ENCODE results near the gene DOCK10. TPM values are rescaled to one million over a fixed set of nuclear protein-coding genes. Genes with fewer than 3 reads are reported as not detected.

The DOCK10 gene
- total RNA-seq, 2 donors from 2014 or later = 185 to 233 TPM

GRCh38 chr2:224753743-224754540 lies 288.3 kb downstream of the DOCK10 start:
- Mint-ChIP-seq H3K27me3 (peaks cover 4% of the 10 kb centered on the region), H3K27ac (no peak overlapping the region), H3K4me1 (no peaks in the 10 kb centered on the region), H3K36me3 (ENCODE audit: low read depth) (peaks cover 2% of the 10 kb centered on the region), H3K4me3 (no peak overlapping the region)
- ATAC-seq (no peak), DNase-seq (no peak)
- H3K9me3 ChIP-seq (ENCODE audit: control insufficient read depth, low read length, poor library complexity, severe bottlenecking) = no peaks in the 10 kb centered on the region

- ATAC-seq (no peak), DNase-seq (no peak)
- Mint-ChIP-seq H3K4me3 (no peak overlapping the region), H3K4me1 (peaks cover 3% of the 10 kb centered on the region), H3K27me3 (peaks cover 16% of the 10 kb centered on the region), H3K27ac (no peak overlapping the region), H3K36me3 (ENCODE audit: low read depth) (no peaks in the 10 kb centered on the region)
- no peaks in the 10 kb centered on the region for H3K9me3 ChIP-seq (ENCODE audit: control insufficient read depth, low read length, poor library complexity, severe bottlenecking)
Observed at GRCh38 chr2:224751996-224752698, 290.1 kb downstream of the DOCK10 start.

DNA sequence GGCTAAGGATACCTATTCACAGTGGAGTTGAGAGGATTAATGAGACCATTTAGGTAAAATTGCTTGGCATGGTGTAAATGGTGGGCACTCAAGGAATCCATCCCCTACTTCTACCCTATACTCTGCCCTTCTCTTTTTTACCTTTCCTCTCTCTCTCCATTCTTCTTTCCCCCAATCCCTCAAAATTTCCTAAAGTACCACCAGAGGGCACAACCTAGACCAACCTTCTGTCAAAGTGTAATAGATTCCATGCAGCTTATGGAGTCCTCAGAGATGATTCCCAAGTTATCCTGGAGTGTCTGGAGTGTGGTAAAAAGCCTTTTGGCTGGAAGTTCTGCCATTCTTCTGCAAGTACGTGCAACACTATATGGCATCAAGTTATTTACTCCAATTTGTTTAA lies 293.1 kb downstream of the DOCK10 start:
- Mint-ChIP-seq H3K36me3 (ENCODE audit: low read depth) (no peaks in the 10 kb centered on the region), H3K4me3 (no peak overlapping the region), H3K4me1 (peaks cover 3% of the 10 kb centered on the region), H3K27me3 (peaks cover 16% of the 10 kb centered on the region), H3K27ac (no peak overlapping the region)
- ATAC-seq = no peak
- no peak for DNase-seq
- H3K9me3 ChIP-seq (ENCODE audit: control insufficient read depth, low read length, poor library complexity, severe bottlenecking) = no peaks in the 10 kb centered on the region

GRCh38 chr2:224747765-224748164 lies 294.5 kb downstream of the DOCK10 start:
- no peak overlapping the region for H3K4me3 Mint-ChIP-seq
- H3K27me3 Mint-ChIP-seq = peaks cover 16% of the 10 kb centered on the region
- H3K4me1 Mint-ChIP-seq = peaks cover 3% of the 10 kb centered on the region
- no peaks in the 10 kb centered on the region for H3K36me3 Mint-ChIP-seq (ENCODE audit: low read depth)
- no peaks in the 10 kb centered on the region for H3K9me3 ChIP-seq (ENCODE audit: control insufficient read depth, low read length, poor library complexity, severe bottlenecking)
- no peak for DNase-seq
- no peak overlapping the region for H3K27ac Mint-ChIP-seq
- ATAC-seq = no peak

- no peaks in the 10 kb centered on the region for H3K4me1 Mint-ChIP-seq
- H3K9me3 ChIP-seq (ENCODE audit: control insufficient read depth, low read length, poor library complexity, severe bottlenecking) = no peaks in the 10 kb centered on the region
- DNase-seq (no peak), ATAC-seq (no peak)
- H3K27me3 Mint-ChIP-seq = no peaks in the 10 kb centered on the region
- H3K36me3 Mint-ChIP-seq (ENCODE audit: low read depth) = peaks cover 2% of the 10 kb centered on the region
- no peak overlapping the region for H3K4me3 Mint-ChIP-seq
- H3K27ac Mint-ChIP-seq = no peak overlapping the region
Observed at GRCh38 chr2:224736227-224736626, 306.0 kb downstream of the DOCK10 start.

- Mint-ChIP-seq H3K4me3 (no peak overlapping the region), H3K27me3 (no peaks in the 10 kb centered on the region), H3K4me1 (no peaks in the 10 kb centered on the region), H3K27ac (no peak overlapping the region), H3K36me3 (ENCODE audit: low read depth) (no peaks in the 10 kb centered on the region)
- H3K9me3 ChIP-seq (ENCODE audit: control insufficient read depth, low read length, poor library complexity, severe bottlenecking) = no peaks in the 10 kb centered on the region
- DNase-seq = no peak
- ATAC-seq = no peak
Observed at GRCh38 chr2:224734949-224735348, 307.3 kb downstream of the DOCK10 start.

DNA sequence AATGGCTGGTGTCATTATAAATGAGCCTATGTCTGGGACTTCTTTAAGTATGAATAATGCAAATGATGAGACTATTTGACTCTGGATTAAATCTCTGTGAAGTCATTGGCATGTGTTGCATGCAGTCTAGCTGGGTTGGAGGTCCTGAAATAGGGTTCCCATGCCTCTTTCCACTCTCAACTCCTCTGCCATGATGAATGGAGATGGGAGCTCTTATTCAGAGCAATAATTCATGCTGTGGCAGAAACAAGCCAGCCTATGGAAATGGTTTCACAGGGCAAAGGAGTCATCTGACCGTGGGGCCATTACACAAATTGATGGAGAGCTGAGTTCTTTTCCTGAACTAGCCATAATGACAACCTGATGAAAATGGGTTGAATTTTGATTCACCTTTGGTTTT lies 310.6 kb downstream of the DOCK10 start:
- no peak for ATAC-seq
- H3K4me3 Mint-ChIP-seq = no peak overlapping the region
- H3K27ac Mint-ChIP-seq = no peak overlapping the region
- no peak for DNase-seq
- H3K36me3 Mint-ChIP-seq (ENCODE audit: low read depth) = no peaks in the 10 kb centered on the region
- H3K27me3 Mint-ChIP-seq = no peaks in the 10 kb centered on the region
- H3K4me1 Mint-ChIP-seq = no peaks in the 10 kb centered on the region
- H3K9me3 ChIP-seq (ENCODE audit: control insufficient read depth, low read length, poor library complexity, severe bottlenecking) = no peaks in the 10 kb centered on the region

DNA sequence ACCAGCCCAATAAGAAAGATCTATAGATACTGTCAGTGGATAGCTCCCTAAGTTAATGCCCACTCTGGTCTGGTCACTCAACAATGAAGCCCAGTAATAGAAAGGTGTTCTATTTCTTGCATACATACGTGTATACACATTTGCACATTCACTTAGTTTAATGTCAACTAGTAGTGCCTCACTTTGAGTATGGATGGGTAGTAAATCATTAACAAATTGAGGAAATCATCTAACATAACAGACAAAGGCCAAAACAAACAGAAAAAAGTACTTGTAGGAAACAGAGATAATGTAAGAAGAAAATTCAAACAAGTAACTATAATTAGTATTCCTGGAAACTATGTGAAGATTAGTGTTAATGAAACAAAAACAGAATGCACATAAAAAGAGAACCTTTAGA lies 312.8 kb downstream of the DOCK10 start:
- Mint-ChIP-seq H3K27me3 (no peaks in the 10 kb centered on the region), H3K27ac (no peak overlapping the region)
- no peak for ATAC-seq

GRCh38 chr2:224724331-224724730 lies 317.9 kb downstream of the DOCK10 start:
- no peaks in the 10 kb centered on the region for H3K9me3 ChIP-seq (ENCODE audit: control insufficient read depth, low read length, poor library complexity, severe bottlenecking)
- Mint-ChIP-seq H3K27me3 (peaks cover 4% of the 10 kb centered on the region), H3K27ac (no peak overlapping the region), H3K36me3 (ENCODE audit: low read depth) (no peaks in the 10 kb centered on the region), H3K4me3 (no peak overlapping the region), H3K4me1 (no peaks in the 10 kb centered on the region)
- no peak for DNase-seq
- ATAC-seq = no peak

More for the DNA sequence above, 312.8 kb downstream of the DOCK10 start:
- H3K4me1 Mint-ChIP-seq = no peaks in the 10 kb centered on the region
- no peak overlapping the region for H3K4me3 Mint-ChIP-seq
- no peak for DNase-seq
- no peaks in the 10 kb centered on the region for H3K36me3 Mint-ChIP-seq (ENCODE audit: low read depth)
- H3K9me3 ChIP-seq (ENCODE audit: control insufficient read depth, low read length, poor library complexity, severe bottlenecking) = no peaks in the 10 kb centered on the region

DNA sequence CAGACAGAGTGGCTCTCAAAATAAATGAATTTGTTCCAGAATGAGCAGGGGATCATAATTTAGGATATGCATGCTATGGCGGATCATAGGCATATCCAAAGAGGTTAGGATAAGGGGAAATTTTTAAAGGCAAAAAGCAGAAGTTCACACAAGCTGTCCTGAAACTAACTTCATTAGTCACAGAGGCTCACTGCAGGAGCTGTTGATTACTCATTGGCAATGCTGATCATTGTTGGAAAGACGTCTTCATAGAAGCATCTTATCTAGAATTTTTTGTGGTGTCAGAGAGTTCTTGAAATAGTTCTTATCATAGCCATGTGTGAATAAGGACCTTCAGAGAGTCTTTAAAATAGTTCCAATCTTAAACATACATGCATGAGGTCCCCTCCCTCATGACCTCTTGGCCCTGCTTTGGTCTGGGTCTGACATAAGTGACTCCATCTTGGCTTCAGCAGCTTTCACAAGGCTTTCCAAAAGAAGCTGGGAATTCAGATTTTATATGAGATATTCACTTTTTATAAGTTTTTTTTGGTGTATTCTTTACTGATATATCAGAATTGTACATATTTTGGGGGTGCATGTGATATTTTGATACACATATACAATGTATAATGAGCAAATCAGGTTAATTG lies 318.6 kb downstream of the DOCK10 start:
- no peak overlapping the region for H3K4me3 Mint-ChIP-seq
- no peak overlapping the region for H3K27ac Mint-ChIP-seq

GRCh38 chr2:224722770-224723169 lies 319.5 kb downstream of the DOCK10 start:
- Mint-ChIP-seq H3K36me3 (ENCODE audit: low read depth) (no peaks in the 10 kb centered on the region), H3K27me3 (peaks cover 4% of the 10 kb centered on the region), H3K4me3 (no peak overlapping the region), H3K4me1 (no peaks in the 10 kb centered on the region), H3K27ac (no peak overlapping the region)
- ATAC-seq (no peak), DNase-seq (no peak)
- no peaks in the 10 kb centered on the region for H3K9me3 ChIP-seq (ENCODE audit: control insufficient read depth, low read length, poor library complexity, severe bottlenecking)

More for the DNA sequence above, 318.6 kb downstream of the DOCK10 start:
- no peaks in the 10 kb centered on the region for H3K9me3 ChIP-seq (ENCODE audit: control insufficient read depth, low read length, poor library complexity, severe bottlenecking)
- no peak for ATAC-seq
- H3K4me1 Mint-ChIP-seq = no peaks in the 10 kb centered on the region
- peaks cover 4% of the 10 kb centered on the region for H3K27me3 Mint-ChIP-seq
- H3K36me3 Mint-ChIP-seq (ENCODE audit: low read depth) = no peaks in the 10 kb centered on the region
- no peak for DNase-seq

- no peaks in the 10 kb centered on the region for H3K4me1 Mint-ChIP-seq
- H3K36me3 Mint-ChIP-seq (ENCODE audit: low read depth) = no peaks in the 10 kb centered on the region
- H3K27me3 Mint-ChIP-seq = peaks cover 4% of the 10 kb centered on the region
- DNase-seq (no peak), ATAC-seq (no peak)
- H3K4me3 Mint-ChIP-seq = no peak overlapping the region
- no peak overlapping the region for H3K27ac Mint-ChIP-seq
- no peaks in the 10 kb centered on the region for H3K9me3 ChIP-seq (ENCODE audit: control insufficient read depth, low read length, poor library complexity, severe bottlenecking)
Observed at GRCh38 chr2:224722250-224722649, 320.0 kb downstream of the DOCK10 start.

DNA sequence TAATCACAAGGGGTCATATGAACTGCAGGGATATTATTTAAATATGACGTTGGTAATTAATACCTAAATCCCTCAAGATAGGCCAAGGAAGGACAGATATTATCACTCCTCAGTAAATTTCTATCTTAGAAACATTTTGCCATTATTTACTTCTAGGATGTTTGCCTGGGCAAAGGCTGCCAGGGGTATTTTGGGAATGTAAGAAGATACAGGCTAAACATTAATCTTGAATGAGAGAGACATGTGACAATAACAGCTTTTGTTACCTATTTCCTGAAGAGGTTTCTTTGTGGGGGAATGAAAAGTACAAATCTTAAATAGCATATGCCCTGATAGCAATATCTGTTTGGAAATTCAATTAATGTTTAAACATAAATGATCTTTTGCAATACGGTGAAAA lies 325.3 kb downstream of the DOCK10 start:
- H3K36me3 Mint-ChIP-seq (ENCODE audit: low read depth) = no peaks in the 10 kb centered on the region
- peaks cover 24% of the 10 kb centered on the region for H3K27me3 Mint-ChIP-seq
- H3K4me1 Mint-ChIP-seq = no peaks in the 10 kb centered on the region
- H3K9me3 ChIP-seq (ENCODE audit: control insufficient read depth, low read length, poor library complexity, severe bottlenecking) = no peaks in the 10 kb centered on the region
- no peak overlapping the region for H3K27ac Mint-ChIP-seq
- H3K4me3 Mint-ChIP-seq = no peak overlapping the region
- DNase-seq (no peak), ATAC-seq (no peak)

All from T-helper 17 cell (primary cell).